A673 (cell line): ENCODE data around the gene PPCDC.

Source experiments
- CTCF ChIP-seq: fragments of 300-800, 200-600 bp; sonication (generic); conservative IDR thresholded peaks from 2 replicates; pipeline ENCODE4 v1.5.1; 2017; ENCODE audit warnings: low read depth, mild to moderate bottlenecking, antibody characterized with exemption, low read length, moderate library complexity, mixed read lengths
- EZH2 ChIP-seq: fragments of 200-600 bp; sonication (generic); IDR thresholded peaks from 2 replicates; pipeline ENCODE4 v1.6.1; 2017; ENCODE audit warnings: borderline replicate concordance, low read depth, mild to moderate bottlenecking, mixed read lengths, antibody characterized with exemption, low read length; ENCODE audit not compliant: poor library complexity, severe bottlenecking

- no peak for TF ChIP-seq CTCF
- no peak for TF ChIP-seq EZH2
These were observed 26.9 kb downstream of the PPCDC start for GRCh38 chr15:75050283-75050682.
